Stimulated activated CD8-positive, alpha-beta memory T cell treated with anti-CD3 and anti-CD28 coated beads, Interleukin-7, amount 100 ng/mL, for 24 hours (primary cell): ENCODE data around the gene CA10.

Experiments used
- DNase-seq: peaks from one replicate; pipeline ENCODE4 v3.0.0-alpha.2; 2020; ENCODE audit warnings: low read depth

CA10 gene

GRCh38 chr17:51951741-51952140, 206.8 kb downstream of the CA10 start:
- no peak for DNase-seq

- no peak for DNase-seq
Observed at GRCh38 chr17:51948128-51948527, 210.4 kb downstream of the CA10 start.

GRCh38 chr17:51947160-51947735, 211.3 kb downstream of the CA10 start:
- no peak for DNase-seq

GRCh38 chr17:51946311-51946710, 212.2 kb downstream of the CA10 start:
- no peak for DNase-seq

- no peak for DNase-seq
Observed at GRCh38 chr17:51941272-51941671, 217.2 kb downstream of the CA10 start.

- DNase-seq: no peak
Observed at GRCh38 chr17:51937264-51937663, 221.2 kb downstream of the CA10 start.

GRCh38 chr17:51935477-51935876, 223.0 kb downstream of the CA10 start:
- DNase-seq: no peak

GRCh38 chr17:51933647-51934046, 224.9 kb downstream of the CA10 start:
- no peak for DNase-seq

GRCh38 chr17:51926448-51926847, 232.1 kb downstream of the CA10 start:
- DNase-seq: no peak

GRCh38 chr17:51921500-51921899, 237.0 kb downstream of the CA10 start:
- no peak for DNase-seq

- DNase-seq: no peak
Observed at GRCh38 chr17:51914577-51914976, 243.9 kb downstream of the CA10 start.

GRCh38 chr17:51913491-51914205, 244.9 kb downstream of the CA10 start:
- no peak for DNase-seq

- no peak for DNase-seq
Observed at GRCh38 chr17:51912939-51913338, 245.6 kb downstream of the CA10 start.

- no peak for DNase-seq
Observed at GRCh38 chr17:51911237-51911636, 247.3 kb downstream of the CA10 start.

- DNase-seq: no peak
Observed at GRCh38 chr17:51909971-51910370, 248.5 kb downstream of the CA10 start.

GRCh38 chr17:51908841-51909537, 249.5 kb downstream of the CA10 start:
- no peak for DNase-seq

- DNase-seq: no peak
Observed at GRCh38 chr17:51907041-51907440, 251.5 kb downstream of the CA10 start.

- no peak for DNase-seq
Observed at GRCh38 chr17:51904379-51904778, 254.1 kb downstream of the CA10 start.

- no peak for DNase-seq
Observed at GRCh38 chr17:51901242-51901641, 257.3 kb downstream of the CA10 start.

- DNase-seq: no peak
Observed at GRCh38 chr17:51891936-51892335, 266.6 kb downstream of the CA10 start.

- DNase-seq: no peak
Observed at GRCh38 chr17:51890710-51891109, 267.8 kb downstream of the CA10 start.

- DNase-seq: no peak
Observed at GRCh38 chr17:51888816-51889215, 269.7 kb downstream of the CA10 start.

- no peak for DNase-seq
Observed at GRCh38 chr17:51876986-51877385, 281.5 kb downstream of the CA10 start.
